DMS153 (cell line): ENCODE measurements around the gene ARHGAP20.
"Not testable (repeated sequence)": the region's sequence is repeated elsewhere in the genome, so short reads cannot be mapped to it uniquely, and the experiment has no call there.

Source experiments
- DNase-seq: peaks from one replicate; lab custom pipeline; 2025; lab: John Stamatoyannopoulos, UW

Gene ARHGAP20

DNA sequence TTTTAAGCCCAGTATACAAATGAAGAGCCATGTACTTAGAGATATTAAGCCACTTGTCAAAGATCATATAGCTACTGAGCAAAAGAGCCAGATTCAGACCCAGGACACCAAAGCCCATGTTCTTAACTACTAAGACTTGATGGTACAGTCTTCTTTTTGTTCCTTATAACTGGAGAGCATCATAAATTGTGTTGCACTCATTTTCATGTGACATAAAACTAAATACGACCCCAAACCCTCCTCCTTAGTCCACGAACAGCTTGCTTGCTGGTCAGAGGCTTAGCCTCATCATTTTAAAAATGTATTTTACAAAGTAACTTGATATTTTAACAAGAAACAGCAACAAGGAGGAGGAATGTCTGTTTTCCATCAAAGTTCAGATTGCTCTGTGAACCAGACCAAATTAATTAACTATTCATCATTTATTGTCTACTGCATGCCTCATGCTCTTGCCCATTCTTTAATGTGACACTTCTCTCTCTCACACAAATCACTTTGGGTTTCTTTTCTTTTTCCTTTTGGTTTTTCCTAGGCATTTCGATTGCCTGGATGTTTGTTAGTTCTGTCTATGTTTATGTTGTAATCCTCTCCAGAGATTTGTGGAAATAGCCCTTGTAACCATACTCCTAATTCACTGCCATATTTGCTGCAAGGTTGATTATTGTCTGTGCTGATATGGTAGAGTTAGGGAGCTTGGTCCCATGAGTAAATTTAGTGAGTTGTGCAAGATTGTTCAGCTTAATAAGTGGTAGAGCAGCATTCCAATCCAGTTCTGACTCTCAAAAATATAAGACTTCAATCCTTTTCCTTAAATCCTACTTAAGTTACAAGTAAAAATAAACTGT lies 8.4 kb upstream of the ARHGAP20 start:
- no peak for DNase-seq

DNA sequence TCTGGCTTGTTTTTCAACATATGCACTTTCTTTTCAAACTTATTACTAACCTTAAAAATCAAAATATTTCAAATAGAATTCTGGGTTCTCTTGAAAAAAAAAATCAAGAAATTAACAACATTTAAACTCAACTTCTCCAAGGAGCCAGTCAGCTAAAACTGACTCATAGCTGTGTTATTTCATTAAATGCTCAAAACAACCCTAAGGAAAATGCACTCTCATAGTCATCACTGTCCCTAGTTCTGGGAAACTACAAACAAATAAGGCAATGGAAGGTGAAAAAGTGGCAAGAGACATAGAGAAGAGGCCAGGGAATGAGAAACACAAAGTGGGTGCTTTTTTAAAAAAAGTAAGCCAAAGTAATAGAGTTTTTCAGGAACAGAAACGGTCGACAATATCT lies 4.1 kb upstream of the ARHGAP20 start:
- DNase-seq = no peak

DNA sequence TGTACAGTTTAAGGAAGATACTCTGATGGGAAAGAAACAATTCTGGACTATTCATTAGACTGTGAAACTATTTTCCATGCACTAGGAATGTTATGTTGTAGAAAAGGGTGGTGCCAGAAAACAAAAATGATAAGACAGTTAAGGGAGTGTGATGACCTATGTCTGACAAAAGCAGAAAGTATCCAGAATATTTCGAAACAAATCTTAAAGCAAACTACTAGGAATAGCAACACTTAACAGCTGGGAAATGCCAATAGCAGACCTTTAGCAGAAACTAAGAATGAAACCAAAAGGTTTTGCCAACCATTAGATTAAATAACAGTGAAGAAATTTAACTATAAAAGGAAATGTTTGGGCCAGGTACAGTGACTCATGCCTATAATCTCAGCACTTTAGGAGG lies 3.3 kb upstream of the ARHGAP20 start:
- no peak for DNase-seq

DNA sequence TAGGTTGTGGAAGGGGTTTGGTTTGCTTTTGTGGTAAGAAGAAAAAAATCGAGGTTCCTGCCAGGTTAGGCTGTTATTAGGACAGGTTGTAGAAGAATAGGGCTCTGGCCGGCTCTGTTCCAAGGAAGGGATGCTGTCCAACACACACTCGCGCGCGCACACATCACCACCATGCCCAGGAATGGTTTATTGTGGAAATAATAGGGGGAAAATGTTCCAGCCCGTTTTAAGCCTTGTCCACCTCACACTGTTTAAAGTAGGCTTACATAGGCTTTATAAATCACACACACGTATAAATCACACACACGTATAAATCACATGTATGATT lies 1.2 kb upstream of the ARHGAP20 start:
- no peak for DNase-seq

DNA sequence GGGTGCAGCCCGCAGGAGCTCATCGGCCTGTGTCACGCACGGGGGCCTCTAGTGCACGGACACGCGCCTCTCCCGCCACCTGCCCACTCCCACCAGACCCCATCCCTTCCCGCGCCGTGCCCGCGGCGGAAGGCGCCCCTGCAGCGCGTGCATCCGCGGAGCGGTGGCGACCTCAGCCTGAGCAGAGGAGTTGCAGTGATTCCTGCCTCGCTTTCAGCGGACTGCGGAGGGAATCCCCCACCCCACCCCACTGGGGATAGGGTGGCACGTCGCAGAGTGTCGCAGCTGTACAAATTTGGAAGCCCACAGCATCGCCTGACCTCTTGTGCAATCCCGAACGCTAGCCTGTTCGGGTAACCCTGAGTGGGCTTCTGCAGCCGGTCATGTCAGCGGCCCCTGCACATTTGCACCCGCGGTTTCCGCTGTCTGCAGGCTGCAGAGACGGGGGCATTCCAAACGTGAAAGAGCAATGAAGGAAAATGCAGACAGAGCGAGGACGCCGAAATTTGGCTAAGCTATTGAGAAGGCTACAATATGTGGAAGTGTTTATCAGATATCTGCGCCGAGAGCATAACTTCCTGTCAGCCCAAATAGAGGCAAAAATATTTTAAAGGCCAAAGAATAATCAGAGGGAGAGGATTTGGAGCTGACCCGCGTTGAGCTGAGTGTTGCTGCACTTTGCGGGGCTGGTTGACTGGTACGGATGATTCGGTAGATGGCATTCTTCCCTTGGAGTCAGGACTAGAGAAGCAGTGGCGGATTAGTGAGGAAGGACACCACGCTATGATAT lies 617 bp upstream of the ARHGAP20 start:
- DNase-seq = peak; percentile 38

DNA sequence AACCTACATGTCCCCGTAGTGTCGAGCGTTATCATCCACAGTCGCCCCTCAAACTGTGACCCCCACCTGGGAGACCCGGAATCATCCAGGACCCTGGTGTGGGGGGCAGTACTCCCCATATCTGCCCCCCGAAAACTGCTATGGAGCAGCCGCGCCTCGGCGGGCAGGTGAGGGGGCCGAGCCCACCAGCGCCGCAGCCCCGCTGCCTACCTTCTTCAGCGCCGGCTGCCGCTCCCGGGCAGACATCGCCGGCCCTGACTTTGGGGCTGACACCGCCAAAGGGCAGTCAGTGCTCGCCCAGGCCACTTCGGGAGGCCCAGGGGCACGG lies 825 bp downstream of the ARHGAP20 start:
- DNase-seq = no peak

DNA sequence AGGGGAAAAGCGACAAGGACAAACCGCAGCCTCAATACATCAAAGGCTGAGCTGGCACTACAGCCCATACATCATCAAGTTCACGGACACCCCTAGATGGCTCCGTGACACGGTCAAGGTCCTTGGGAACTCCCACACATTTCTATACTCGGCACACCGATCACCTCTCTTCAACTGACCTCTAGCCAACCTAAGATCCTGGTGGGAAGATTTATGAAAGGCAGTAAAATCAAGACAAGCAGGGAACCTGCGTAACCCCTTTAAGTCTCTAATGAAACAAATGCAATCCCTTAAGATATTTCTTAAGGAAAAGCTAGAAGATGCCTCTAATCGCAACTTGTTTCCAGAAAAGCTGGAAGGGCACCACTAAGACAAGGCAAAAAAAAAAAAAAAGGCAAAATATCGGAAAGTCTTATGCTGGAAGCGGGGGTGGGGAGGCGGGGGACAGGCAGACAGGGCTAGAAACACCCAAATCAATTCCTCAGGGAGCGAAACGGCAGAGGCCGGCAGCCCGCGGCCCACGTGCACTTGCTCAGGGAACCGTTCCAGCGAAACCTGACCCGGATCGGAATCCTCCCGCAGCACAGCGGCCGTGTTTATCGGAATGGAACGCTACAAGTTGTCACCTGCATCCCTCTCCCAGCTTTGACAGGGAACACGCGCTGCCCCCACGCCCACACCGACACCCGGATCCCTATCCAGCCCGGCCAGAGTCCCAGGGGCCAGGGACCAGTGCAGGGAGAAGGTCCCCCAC lies 1.4 kb downstream of the ARHGAP20 start:
- peak; percentile 21 for DNase-seq

DNA sequence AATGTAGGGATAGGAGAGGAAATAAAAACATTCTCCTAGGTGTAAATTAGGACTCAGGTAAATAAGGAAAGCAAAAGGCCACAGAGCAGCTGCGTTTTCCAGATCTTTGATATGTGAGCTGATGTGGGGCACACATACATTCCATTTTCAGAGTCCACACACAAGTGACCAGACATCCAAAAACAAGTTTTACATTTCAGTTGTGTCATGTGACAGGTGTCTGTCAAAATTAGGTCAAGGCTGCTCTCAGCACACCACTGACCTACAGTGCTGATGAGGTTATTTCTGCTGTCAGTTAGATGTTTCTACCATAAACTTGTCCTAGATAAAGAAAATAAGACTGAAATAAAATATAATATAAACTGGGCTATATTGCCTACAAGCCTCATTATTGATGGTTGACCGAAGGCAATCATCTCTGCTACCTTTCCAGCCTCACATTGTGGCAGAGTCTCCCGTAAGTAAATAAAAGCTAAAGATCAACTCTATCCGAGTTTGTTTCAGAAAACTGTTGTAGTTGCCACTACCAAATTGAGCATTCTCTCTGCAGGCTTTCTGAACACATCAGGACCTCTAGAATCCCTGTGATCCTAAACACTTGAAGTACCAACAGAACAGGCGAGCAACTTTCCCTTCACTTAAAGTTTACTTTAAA lies 7.9 kb downstream of the ARHGAP20 start:
- no peak for DNase-seq

DNA sequence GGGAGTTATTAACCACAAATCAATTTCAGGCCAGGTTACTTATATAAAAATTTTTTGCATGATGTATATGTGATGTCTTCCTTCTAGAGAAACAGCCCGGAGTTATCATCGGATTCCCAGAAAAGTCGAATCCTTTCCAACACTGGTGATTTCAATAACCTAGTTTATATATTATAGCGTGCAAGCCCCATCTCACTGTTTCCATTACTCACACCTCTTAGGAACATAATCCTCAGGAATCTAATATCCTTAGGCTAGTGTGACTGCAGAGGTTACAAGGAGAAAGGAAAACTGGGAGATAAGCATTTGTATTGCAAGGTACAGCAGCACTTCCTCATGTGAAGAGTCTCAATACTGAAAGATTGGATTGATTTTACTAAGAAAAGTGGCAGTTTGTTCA lies 20.3 kb downstream of the ARHGAP20 start:
- no peak for DNase-seq

DNA sequence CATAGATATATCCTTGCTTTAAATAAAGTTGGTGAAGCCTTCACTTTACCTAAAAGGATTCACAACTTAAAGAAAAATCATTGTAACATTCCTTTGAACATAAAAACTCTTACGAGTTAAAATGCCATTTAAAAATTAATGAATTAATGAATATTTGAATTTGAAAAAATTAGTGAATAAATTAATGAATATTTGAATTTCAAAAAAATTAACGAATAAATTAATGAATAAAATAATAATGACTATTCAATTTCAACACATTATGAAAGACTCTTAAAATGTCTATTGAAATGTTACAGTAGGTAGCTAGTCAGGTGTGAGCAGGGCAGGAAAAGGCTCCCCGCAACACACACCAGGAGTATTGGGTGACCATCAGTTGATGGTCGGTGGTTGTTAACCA lies 22.9 kb downstream of the ARHGAP20 start:
- DNase-seq = no peak

DNA sequence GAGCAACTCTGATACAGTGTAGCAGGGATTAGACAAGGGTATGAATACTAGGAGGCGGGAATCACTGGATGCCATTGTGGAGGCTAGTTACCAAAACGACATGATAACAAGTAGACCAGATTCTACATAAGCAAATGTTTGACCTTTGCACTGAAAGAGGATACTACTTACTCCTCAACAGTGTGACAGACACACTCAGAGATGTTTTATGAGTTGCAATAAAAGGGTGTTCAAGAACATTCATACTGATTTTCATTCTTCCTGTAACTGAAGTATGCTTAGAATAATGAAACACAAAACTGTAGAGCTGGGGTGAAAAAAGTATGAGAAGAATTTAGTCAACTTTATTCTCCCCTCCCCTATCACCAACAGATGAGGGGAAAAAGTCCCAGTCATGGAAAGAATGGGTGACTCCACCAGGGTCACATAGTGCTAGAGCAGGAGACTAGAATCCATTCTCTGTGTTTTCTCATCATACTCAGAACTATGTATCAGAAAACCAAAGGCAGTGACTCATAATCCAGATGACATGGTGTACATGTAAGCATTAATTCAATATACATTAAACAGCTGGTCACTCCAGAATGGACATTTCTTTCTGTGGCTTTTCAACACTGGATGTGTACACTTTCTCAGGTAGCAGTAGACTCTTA lies 32.8 kb downstream of the ARHGAP20 start:
- DNase-seq = no peak

DNA sequence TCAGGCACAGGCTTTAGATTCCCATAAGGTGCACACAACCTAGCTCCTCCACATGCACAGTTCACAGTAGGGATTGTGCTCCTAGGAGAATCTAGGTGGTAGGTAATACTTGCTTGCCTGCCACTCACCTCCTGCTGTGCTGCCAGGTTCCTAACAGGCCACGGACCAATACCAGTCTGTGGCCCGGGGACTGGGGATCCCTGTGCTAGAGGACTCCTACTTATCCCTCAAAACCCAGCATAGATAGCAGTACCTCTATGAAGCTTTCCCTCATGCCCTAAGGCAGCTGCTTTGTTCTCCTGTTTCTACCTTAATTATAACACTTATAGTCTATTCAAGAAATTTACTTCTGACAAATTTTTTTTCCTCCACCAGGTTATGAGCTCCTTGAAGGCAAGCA lies 36.7 kb downstream of the ARHGAP20 start:
- no peak for DNase-seq

DNA sequence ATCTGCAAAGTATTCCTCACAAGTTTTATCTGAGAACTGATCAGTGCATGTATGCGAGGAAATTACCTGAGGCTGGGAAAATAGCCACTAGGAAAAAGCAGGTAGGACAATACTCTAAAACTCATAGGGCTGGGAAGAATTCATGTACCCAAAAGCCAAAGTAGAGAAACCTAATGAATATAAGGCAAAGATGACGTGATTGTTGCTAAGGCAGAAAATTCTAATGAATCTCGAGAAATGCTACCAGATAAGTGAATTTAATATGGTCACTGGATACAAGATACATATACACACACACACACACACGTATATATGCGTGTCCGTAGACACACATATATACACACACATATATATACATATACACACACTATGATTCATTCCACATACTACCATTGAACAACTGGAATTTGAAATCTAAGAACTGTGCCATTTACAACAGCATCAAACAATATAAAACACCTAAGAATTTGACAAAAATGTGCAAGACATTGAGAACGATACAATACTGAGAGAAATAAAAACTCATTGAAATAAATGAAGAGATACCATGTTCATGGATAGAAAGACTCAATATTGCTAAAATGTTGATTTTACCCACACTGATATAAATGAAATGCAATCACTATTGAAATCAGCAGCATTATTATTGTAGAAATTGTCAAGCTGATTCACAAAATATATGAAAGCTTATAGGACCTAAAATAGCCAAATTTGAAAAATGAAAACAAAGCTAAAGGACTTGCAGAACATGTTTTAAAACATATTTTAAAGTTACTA lies 46.4 kb downstream of the ARHGAP20 start:
- no peak for DNase-seq

DNA sequence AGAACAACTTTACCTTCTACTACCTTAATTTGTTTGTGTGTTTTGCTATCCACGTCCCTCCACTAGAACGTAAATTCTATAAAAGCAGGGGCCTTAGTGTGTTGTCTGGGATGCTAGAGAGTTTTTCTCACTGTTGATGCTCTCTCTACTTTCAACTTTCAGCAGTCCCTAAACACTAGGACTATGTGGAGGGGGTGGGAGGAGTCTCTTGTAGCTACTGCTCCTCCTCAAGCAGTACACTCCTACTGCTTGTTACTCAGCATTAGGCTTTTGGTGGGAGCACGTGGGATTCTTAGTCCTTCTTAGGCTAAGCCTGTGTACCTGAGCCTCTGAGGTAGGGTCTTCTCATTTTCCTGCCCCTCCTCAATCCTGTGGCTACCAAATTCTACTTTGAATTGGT lies 56.3 kb downstream of the ARHGAP20 start:
- no peak for DNase-seq

DNA sequence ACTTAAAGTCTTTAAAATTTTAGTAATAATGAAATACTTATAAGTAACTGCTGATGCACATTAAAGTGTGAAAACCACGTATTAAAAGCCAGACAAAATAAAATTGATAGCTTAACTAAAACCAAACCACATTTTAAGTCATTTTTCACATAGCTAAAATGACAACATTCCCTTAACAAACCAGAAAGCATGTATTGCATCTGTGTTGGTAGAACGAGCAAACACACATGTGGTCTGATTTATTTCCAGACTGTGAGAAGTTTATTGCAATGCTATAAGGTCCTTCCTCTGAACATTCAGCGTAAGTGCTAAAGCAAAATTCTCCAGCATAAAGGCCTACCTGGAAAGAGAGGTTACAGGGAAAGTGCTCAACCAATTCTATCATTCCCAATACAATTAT lies 57.8 kb downstream of the ARHGAP20 start:
- no peak for DNase-seq

DNA sequence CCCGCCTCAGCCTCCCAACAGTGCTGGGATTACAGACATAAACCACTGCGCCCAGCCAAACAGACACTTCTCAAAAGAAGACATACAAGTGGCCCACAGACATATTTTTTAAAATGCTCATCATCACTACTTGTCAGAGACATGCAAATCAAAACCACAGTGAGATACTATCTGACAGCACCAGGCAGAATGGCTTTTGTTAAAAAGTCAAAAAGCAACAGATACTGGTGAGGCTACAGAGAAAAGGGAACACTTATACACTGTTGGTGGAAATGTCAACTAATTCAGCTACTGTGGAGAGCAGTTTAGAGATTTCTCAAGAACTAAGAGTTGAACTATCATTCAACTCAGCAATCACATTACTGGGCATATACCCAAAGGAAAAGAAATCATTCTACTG lies 67.0 kb downstream of the ARHGAP20 start:
- no peak for DNase-seq

DNA sequence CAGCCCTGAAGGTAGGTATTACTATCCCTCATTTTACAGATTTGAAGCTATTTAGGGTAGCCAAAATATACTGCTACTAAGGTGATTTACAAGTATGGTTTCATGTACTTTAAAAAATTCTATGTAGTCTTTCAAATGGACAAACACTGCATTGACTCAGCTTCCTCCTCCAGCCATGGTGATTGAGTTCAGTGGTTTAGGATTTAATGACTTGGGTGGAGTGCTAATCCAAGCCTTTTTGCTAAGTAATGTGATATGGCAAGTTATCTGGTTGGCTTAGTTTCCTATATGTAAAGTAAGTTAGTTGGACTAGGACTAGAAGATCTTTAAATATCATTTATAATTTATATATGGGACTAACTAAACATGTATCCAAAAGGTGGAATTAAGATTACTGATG lies 77.9 kb downstream of the ARHGAP20 start:
- DNase-seq = no peak

DNA sequence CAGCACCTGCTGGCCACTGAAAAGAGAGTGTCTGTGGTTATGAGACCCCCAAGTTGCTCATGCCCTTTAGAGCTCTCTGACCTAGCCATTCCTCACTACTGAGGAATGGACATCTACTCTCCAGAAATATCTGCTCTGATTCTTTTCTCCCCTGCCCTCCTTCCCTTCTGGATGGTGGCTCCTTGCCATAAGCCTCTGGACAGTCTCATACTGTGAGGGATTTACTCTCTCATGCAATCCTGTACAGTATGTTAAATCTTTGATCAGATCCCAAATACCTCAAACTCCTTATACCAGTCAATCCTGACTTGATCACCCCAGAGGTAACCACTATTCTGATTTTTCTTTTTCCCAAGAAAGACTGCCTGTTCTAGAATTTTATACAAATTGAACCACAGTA lies 80.7 kb downstream of the ARHGAP20 start:
- no peak for DNase-seq

DNA sequence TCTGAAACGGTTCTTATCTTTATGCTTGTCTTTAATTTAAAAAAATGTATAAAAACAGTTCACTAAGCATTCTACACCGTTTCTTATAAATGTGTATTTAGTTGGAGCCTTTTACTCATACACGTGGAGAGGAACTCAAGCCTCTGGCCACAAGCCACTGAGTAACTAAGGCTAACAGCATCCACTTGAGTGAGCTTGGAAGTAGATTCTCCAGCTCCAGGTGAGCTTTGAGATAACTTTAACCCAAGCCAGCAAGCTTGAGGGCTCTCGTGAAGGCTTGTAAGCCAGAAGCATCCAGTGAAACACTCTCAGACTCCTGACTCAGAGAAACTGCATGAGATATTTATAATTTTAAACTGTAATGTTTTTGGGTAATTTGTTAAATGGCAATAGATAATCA lies 82.6 kb downstream of the ARHGAP20 start:
- no peak for DNase-seq

DNA sequence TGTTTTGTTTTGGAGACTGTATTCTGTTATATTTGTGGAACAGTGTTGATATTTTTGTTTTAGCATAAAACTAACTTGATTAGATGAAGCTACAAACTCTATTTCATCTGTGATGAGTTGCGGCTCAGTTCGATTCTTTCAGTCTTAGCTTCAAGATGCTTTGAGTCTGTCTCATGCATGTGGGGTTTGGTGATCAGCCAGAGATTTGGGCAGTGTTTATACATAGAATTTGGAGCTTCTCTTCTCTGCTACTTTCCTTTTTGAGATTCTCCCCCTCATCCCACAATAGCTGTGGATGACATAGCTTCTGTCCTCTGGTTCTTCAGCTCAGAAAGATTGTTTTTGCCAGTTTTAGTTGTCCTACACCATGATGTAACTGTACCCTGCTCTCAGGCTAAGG lies 90.4 kb downstream of the ARHGAP20 start:
- no peak for DNase-seq

DNA sequence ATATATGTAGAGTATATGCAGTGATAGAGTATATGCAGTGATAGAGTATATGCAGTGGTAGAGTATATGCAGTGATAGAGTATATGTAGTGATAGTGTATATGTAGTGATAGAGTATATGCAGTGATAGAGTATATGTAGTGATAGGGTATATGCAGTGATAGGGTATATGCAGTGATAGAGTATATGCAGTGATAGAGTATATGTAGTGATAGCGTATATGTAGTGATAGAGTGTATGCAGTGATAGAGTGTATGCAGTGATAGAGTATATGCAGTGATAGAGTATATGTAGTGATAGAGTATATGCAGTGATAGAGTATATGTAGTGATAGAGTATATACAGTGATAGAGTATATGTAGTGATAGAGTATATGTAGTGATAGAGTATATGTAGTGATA lies 92.9 kb downstream of the ARHGAP20 start:
- DNase-seq = not testable (repeated sequence)
